GM23338 (cell line): ENCODE results near the gene PPP1R16B. TPM values are rescaled to one million over a fixed set of nuclear protein-coding genes. Genes with fewer than 3 reads are reported as not detected.

Experiments used
- ATAC-seq: fragments of 200-7000 bp; cut with Tn5 transposase; 3 replicates; pipeline ENCODE4 v1.9.1; 2020
- DNase-seq: peaks from one replicate; pipeline ENCODE4 v3.0.0-alpha.2; 2015; ENCODE audit warnings: low spot score
- H2AFZ ChIP-seq: fragments of 200-600 bp; sonication (generic); 2 replicates; pipeline ENCODE4 v1.8.0; 2016; ENCODE audit warnings: antibody characterized with exemption, mild to moderate bottlenecking, moderate library complexity
- H3F3A ChIP-seq: fragments of 200-600 bp; sonication (generic); replicated peaks from 2 replicates; pipeline ENCODE4 v1.8.0; 2017; ENCODE audit warnings: antibody characterized with exemption, mixed run types, low read depth
- H3K27ac ChIP-seq: fragments of 200-600 bp; sonication (generic); 2 replicates; pipeline ENCODE4 v1.6.1; 2016; ENCODE audit warnings: low read depth
- H3K27me3 ChIP-seq: fragments of 200-600 bp; sonication (generic); 2 replicates; pipeline ENCODE4 v1.8.0; 2016; ENCODE audit warnings: mild to moderate bottlenecking, mixed run types, moderate library complexity; ENCODE audit not compliant: insufficient read depth
- H3K36me3 ChIP-seq: fragments of 200-600 bp; sonication (generic); 2 replicates; pipeline ENCODE4 v1.8.0; 2016; ENCODE audit warnings: mild to moderate bottlenecking; ENCODE audit not compliant: insufficient read depth
- H3K4me1 ChIP-seq: fragments of 200-600 bp; sonication (generic); 2 replicates; pipeline ENCODE4 v1.8.0; 2016; ENCODE audit warnings: mild to moderate bottlenecking, moderate library complexity; ENCODE audit not compliant: insufficient read depth
- H3K4me2 ChIP-seq: fragments of 200-600 bp; sonication (generic); 2 replicates; pipeline ENCODE4 v1.7.1; 2017; ENCODE audit warnings: mixed run types
- H3K4me3 ChIP-seq: fragments of 200-600 bp; sonication (generic); 2 replicates; pipeline ENCODE4 v1.6.1; 2016; ENCODE audit warnings: mixed run types
- H3K79me2 ChIP-seq: fragments of 200-600 bp; sonication (generic); replicated peaks from 2 replicates; pipeline ENCODE4 v1.8.0; 2017; ENCODE audit warnings: mild to moderate bottlenecking; ENCODE audit not compliant: insufficient read depth
- H3K9me2 ChIP-seq: fragments of 200-600 bp; sonication (generic); 2 replicates; pipeline ENCODE4 v1.8.0; 2017; ENCODE audit not compliant: insufficient read depth
- H4K20me1 ChIP-seq: fragments of 200-600 bp; sonication (generic); replicated peaks from 2 replicates; pipeline ENCODE4 v1.8.0; 2017; ENCODE audit warnings: mild to moderate bottlenecking; ENCODE audit not compliant: insufficient read depth
- H3K27ac Mint-ChIP-seq: 2 replicates; pipeline ENCODE4 v1.8.0; 2020; ENCODE audit warnings: inconsistent platforms, mild to moderate bottlenecking, moderate library complexity, mixed read lengths
- H3K27me3 Mint-ChIP-seq: 3 replicates; pipeline ENCODE4 v1.8.0; 2022; ENCODE audit warnings: low read depth, mild to moderate bottlenecking, moderate library complexity, mixed read lengths, inconsistent platforms; ENCODE audit not compliant: insufficient read depth, poor library complexity
- H3K36me3 Mint-ChIP-seq: 3 replicates; pipeline ENCODE4 v1.8.0; 2021; ENCODE audit warnings: low read depth, mild to moderate bottlenecking, inconsistent platforms, moderate library complexity, mixed read lengths
- H3K4me1 Mint-ChIP-seq: 3 replicates; pipeline ENCODE4 v1.8.0; 2020; ENCODE audit warnings: mild to moderate bottlenecking, inconsistent platforms, mixed read lengths
- H3K4me3 Mint-ChIP-seq: 3 replicates; pipeline ENCODE4 v1.8.0; 2021; ENCODE audit warnings: moderate library complexity, mild to moderate bottlenecking, inconsistent platforms, mixed read lengths
- H3K9me3 Mint-ChIP-seq: 3 replicates; pipeline ENCODE4 v1.8.0; 2020; ENCODE audit warnings: moderate library complexity, mild to moderate bottlenecking, inconsistent platforms, mixed read lengths
- CREB1 ChIP-seq: fragments of 250-450 bp; sonication (Bioruptor Pico); IDR thresholded peaks from 2 replicates; pipeline ENCODE4 v1.5.0; 2020; ENCODE audit warnings: low read depth, mild to moderate bottlenecking, moderate library complexity
- JUNB ChIP-seq: IDR thresholded peaks from one replicate; pipeline ENCODE4 v1.6.1; 2016; ENCODE audit warnings: antibody characterized with exemption; ENCODE audit not compliant: unreplicated experiment
- NANOG ChIP-seq: IDR thresholded peaks from 2 replicates; pipeline ENCODE4 v1.6.1; 2016; ENCODE audit warnings: antibody characterized with exemption, borderline replicate concordance
- polyA plus RNA-seq: library from polyadenylated mRNA; unstranded; fragments of >200 nt; fragmentation: Nextera tagmentation; extraction: Ambion mirVana; gene quantifications from 2 replicates; pipeline ENCODE4 v1.2.1, GENCODE V29; 2016
- total RNA-seq: library from RNA; depleted of rRNA; stranded (reverse); fragments of >200 nt; shearing (Covaris generic); gene quantifications from 2 replicates; pipeline ENCODE4 v1.2.3, GENCODE V29; 2014
- TF ChIP-seq, protein P1 (sequence below): fragments of 250-450 bp; sonication (Bioruptor Pico); IDR thresholded peaks from 2 replicates; pipeline ENCODE4 v1.5.0; 2020; ENCODE audit warnings: mild to moderate bottlenecking, moderate library complexity
- TF ChIP-seq, protein P2 (sequence below), 2 experiments: fragments of 200-600 bp in 1 of 2; sonication (generic) in 1 of 2; conservative IDR thresholded peaks; 2 replicates each; pipeline versions ENCODE4 v1.5.1 to v1.6.1; 2016 to 2017; ENCODE audit warnings: antibody characterized with exemption in 2 of 2, low read depth in 2 of 2, mild to moderate bottlenecking in 2 of 2, moderate library complexity in 1 of 2

Gene PPP1R16B
- total and polyA plus RNA-seq, 2 experiments from 2014 or later: 1.6 to 11.5 TPM

DNA sequence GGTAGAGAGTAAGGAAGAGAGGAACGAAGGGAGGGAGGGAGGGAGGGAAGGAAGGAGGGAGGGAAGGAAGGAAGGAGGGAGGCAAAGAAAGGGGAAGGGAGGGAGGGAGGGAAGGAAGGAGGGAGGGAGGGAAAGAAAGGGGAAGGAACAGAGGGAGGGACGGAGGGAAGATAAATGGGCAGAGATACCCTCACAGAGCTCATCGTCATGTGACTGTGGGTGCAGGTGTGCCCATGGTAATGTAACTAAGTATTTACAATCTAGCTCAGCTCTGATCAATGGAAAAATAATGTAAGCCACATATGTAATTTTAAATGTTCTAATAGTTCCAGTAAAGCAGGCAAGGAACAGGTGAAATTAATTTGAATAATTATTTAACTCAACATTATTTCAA, 66.1 kb downstream of the PPP1R16B start (continued):
- TF ChIP-seq, protein P1, sequence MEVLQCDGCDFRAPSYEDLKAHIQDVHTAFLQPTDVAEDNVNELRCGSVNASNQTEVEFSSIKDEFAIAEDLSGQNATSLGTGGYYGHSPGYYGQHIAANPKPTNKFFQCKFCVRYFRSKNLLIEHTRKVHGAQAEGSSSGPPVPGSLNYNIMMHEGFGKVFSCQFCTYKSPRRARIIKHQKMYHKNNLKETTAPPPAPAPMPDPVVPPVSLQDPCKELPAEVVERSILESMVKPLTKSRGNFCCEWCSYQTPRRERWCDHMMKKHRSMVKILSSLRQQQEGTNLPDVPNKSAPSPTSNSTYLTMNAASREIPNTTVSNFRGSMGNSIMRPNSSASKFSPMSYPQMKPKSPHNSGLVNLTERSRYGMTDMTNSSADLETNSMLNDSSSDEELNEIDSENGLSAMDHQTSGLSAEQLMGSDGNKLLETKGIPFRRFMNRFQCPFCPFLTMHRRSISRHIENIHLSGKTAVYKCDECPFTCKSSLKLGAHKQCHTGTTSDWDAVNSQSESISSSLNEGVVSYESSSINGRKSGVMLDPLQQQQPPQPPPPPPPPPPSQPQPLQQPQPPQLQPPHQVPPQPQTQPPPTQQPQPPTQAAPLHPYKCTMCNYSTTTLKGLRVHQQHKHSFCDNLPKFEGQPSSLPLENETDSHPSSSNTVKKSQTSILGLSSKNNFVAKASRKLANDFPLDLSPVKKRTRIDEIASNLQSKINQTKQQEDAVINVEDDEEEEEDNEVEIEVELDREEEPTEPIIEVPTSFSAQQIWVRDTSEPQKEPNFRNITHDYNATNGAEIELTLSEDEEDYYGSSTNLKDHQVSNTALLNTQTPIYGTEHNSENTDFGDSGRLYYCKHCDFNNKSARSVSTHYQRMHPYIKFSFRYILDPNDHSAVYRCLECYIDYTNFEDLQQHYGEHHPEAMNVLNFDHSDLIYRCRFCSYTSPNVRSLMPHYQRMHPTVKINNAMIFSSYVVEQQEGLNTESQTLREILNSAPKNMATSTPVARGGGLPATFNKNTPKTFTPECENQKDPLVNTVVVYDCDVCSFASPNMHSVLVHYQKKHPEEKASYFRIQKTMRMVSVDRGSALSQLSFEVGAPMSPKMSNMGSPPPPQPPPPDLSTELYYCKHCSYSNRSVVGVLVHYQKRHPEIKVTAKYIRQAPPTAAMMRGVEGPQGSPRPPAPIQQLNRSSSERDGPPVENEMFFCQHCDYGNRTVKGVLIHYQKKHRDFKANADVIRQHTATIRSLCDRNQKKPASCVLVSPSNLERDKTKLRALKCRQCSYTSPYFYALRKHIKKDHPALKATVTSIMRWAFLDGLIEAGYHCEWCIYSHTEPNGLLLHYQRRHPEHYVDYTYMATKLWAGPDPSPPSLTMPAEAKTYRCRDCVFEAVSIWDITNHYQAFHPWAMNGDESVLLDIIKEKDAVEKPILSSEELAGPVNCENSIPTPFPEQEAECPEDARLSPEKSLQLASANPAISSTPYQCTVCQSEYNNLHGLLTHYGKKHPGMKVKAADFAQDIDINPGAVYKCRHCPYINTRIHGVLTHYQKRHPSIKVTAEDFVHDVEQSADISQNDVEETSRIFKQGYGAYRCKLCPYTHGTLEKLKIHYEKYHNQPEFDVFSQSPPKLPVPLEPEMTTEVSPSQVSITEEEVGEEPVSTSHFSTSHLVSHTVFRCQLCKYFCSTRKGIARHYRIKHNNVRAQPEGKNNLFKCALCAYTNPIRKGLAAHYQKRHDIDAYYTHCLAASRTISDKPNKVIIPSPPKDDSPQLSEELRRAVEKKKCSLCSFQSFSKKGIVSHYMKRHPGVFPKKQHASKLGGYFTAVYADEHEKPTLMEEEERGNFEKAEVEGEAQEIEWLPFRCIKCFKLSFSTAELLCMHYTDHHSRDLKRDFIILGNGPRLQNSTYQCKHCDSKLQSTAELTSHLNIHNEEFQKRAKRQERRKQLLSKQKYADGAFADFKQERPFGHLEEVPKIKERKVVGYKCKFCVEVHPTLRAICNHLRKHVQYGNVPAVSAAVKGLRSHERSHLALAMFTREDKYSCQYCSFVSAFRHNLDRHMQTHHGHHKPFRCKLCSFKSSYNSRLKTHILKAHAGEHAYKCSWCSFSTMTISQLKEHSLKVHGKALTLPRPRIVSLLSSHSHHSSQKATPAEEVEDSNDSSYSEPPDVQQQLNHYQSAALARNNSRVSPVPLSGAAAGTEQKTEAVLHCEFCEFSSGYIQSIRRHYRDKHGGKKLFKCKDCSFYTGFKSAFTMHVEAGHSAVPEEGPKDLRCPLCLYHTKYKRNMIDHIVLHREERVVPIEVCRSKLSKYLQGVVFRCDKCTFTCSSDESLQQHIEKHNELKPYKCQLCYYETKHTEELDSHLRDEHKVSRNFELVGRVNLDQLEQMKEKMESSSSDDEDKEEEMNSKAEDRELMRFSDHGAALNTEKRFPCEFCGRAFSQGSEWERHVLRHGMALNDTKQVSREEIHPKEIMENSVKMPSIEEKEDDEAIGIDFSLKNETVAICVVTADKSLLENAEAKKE: no peak
- TF ChIP-seq, protein P2, sequence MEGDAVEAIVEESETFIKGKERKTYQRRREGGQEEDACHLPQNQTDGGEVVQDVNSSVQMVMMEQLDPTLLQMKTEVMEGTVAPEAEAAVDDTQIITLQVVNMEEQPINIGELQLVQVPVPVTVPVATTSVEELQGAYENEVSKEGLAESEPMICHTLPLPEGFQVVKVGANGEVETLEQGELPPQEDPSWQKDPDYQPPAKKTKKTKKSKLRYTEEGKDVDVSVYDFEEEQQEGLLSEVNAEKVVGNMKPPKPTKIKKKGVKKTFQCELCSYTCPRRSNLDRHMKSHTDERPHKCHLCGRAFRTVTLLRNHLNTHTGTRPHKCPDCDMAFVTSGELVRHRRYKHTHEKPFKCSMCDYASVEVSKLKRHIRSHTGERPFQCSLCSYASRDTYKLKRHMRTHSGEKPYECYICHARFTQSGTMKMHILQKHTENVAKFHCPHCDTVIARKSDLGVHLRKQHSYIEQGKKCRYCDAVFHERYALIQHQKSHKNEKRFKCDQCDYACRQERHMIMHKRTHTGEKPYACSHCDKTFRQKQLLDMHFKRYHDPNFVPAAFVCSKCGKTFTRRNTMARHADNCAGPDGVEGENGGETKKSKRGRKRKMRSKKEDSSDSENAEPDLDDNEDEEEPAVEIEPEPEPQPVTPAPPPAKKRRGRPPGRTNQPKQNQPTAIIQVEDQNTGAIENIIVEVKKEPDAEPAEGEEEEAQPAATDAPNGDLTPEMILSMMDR (conservative IDR thresholded peaks at IDR 0.05; ENCODE audit: low read depth in 2 of 2): no peak
- no peak for TF ChIP-seq NANOG
- no peak for TF ChIP-seq JUNB

DNA sequence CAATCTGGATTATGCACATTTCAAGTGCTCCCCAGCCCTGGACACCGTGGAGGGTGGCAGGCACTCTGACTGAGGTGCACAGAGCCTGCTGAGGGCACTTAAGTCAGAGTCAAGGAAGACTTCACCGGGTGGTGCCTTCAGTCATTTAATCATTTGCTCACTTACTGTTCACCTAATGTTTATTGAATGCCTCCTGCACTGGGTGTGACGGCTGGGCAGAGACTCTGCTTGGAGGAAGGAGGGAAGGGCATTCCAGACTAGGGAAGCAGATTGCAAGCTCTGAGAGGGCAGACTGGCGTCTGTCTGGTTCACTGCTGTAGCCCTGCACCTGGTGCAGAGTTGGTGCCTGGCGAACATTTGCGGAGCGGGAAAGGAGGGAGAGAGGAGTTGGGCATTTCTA, 66.5 kb downstream of the PPP1R16B start:
- Mint-ChIP-seq H3K4me1 (peaks cover 31% of the 10 kb centered on the region), H3K27ac (no peak overlapping the region), H3K4me3 (no peak overlapping the region; the same call in 2 of the 3 replicates), H3K27me3 (peaks cover 5% of the 10 kb centered on the region), H3K9me3 (peaks cover 4% of the 10 kb centered on the region; the same call in 1 of the 3 replicates), H3K36me3 (no peaks in the 10 kb centered on the region; the same call in 2 of the 3 replicates)
- no peak overlapping the region for H3K27ac ChIP-seq
- H3K4me2 ChIP-seq: peak overlapping the region; percentile 32; the same call in 1 of the 2 replicates
- no peak for ATAC-seq
- H3K79me2 ChIP-seq: no peaks in the 10 kb centered on the region
- no peak for DNase-seq
- no peak overlapping the region for H3K4me3 ChIP-seq
- no peaks in the 10 kb centered on the region for H3K36me3 ChIP-seq
- H3K9me2 ChIP-seq: no peaks in the 10 kb centered on the region
- H3F3A ChIP-seq: 0 out of 2 replicates have a peak, but pooled peaks cover 4% of the 10 kb centered on the region
- H3K4me1 ChIP-seq: peaks cover 21% of the 10 kb centered on the region
- H3K27me3 ChIP-seq: no peaks in the 10 kb centered on the region
- no peak overlapping the region for H2AFZ ChIP-seq
- H4K20me1 ChIP-seq: no peaks in the 10 kb centered on the region; the same call in 1 of the 2 replicates
- no peak for TF ChIP-seq CREB1
- TF ChIP-seq, protein P2 (conservative IDR thresholded peaks at IDR 0.05; ENCODE audit: low read depth in 2 of 2): no peak
- TF ChIP-seq NANOG: no peak
